GM19025 (cell line): Measurements from ENCODE around the gene ZSWIM6.

Experiments used
- ATAC-seq: cut with Tn5 transposase; IDR thresholded peaks from one replicate; pipeline ENCODE4 v1.9.1; 2021; ENCODE audit warnings: mild to moderate bottlenecking, low read depth, moderate library complexity; ENCODE audit not compliant: unreplicated experiment

ZSWIM6 gene

DNA sequence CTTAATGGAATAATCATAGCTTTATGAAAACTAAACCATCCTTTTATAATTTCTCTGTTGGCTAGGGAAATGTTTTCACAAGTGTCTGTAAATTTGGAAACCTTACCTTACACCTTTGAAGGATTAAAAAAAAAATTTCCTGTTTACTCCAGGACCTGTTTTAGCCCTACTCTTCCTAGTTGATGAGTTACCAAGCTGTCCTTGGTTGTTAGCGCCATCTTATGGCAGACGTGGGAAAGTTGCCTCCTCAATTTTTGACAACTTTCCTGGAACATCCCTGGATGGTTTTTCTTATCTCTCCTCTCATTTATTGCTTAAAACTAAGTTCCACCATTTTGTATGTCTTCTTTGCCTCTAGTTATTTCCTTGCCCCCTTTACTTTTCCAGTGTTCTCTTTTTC is 25.7 kb downstream of the ZSWIM6 start:
- ATAC-seq = no peak

DNA sequence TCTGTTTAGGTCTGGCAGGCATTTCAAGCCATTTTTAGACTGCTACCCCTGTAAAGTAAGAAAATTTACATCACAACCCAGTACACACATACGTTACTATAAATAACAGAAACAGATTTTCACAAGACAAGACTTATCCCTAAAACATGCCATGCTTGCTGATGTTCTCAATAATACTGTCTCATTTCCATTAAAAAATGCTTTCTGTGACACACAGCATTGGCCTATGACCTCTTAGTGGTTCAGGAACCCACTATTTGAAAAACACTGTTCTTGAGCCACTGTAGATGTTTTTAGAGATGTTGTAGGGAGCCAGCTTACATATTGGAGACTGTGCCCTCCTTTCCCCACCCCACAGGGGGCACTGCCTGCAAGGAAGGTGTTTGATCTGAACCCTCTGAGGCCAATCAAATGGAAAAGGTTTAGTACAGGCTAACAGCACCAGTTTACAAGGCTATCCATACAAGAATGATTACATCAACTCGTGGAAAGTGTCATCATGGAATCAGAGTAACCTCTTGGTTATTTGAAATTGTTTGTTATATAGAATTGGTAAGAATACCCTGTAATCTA is 30.8 kb downstream of the ZSWIM6 start:
- no peak for ATAC-seq

DNA sequence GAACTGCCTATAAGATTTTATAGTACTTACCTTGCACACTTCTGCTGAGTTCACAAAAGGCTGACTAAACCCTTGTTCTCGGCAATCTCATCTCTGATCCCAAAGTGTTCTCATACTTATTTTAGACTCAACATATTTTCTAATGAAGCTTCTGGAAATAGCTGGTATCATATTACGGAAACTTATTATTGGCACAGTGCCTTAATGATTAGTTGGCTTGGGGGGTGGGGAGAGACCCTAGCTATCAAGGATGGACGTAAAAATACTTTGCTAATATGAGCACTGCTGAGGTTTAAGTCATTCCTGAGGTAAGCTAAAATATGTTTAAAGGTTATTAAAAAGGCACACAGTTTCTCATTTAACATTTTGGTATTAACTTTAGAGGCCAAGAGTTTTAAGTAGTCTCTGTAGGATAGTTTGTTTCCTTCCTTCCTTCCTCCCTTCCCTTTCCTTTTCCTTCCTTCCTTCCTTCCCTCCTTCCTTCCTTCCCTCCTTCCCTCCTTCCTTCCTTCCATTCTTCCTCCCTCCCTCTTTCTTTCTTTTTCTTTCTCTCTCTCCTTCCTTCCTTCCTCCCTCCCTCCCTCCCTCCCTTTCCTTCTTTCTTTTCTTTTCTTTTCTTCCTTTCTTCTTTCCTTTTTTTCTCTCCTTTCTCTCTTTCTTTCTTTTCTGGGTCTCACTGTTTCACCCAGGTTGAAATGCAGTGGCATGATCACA is 31.5 kb downstream of the ZSWIM6 start:
- ATAC-seq = no peak

DNA sequence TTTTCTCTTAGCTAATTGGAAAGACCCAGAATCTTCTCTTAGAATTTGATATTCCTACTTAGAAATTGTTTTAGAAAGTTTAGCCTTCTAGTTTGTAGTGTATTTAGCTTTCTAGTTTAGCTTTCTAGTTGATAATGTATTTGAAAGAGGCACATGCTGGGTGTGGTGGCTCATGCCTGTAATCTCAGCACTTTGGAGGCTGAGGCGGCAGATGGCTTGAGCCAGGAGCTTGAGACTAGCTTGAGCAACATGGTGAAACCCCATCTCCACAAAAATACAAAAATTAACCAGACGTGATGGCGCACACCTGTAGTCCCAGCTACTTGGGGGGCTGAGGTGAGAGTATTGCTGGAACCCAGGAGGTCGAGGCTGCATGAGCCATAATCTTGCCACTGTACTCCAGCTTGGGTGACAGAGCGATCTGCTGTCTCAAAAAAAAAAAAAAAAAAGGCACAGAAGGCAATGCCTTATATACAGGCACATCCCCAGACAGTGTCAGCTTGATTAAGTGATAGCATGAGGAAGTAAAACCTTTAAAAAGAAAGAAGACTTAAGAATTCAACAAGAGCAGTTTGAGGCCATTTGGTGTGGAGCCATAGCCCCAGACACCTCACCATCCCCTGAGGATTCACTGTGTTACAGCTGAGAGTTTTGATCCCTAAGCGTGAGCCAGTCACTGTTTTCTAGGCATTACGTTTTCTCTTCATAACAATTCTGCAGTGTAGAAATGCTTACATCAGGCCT is 34.6 kb downstream of the ZSWIM6 start:
- no peak for ATAC-seq

DNA sequence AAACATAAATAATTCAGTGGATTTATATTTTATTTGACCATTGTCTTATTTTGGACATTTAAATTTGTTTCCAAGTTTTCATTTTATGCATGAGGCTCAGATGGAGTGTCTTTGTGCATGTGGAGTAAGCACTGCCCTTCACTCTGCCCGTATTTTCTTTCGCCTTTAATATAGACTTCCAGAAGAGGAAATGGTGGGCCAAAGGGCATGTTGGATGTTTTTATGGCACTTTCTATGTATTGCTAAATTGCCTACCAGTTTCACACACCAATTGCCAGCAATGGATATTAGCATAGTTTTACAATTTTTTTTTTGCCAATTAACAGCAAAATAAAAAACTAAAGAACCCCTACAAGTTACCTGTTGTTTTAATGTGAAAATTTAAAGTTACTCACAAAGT is 38.4 kb downstream of the ZSWIM6 start:
- no peak for ATAC-seq

DNA sequence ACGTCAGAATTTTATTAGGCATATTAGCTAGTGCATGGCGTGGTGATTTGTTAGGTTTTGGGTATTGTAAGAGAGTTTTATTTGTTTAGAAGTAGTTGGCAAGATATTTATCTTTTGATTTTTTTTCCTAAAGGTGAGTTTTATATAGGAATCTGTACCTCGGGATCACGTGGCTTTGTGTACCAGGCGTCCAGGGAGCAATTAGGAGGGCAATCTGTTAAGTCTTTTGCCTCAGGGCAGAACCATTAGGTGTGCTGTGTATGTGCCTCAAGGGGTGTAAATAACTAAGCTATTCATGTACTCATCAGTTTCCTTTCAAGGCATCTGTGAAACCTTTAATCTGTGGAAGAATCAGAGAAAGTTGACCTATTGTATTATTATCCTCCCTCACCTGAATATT is 39.4 kb downstream of the ZSWIM6 start:
- ATAC-seq = no peak

DNA sequence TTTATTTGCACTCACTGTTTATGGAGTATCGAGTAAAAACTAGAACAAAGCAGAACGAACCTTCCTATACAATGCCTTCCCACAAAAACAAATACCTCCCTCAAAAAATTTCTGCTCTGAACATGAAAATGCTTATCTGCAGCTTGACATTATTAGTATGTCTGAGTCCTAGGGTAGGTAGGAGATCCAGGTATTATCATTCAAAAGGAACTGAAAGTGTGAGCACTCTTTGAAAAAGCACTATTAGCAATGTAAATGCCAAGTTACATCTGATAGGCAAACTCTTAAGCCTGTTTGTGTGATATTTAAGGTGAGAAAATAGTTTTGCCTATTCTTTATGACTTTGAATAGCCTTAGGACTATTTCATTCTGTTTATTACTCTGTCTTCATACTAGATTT is 47.6 kb downstream of the ZSWIM6 start:
- no peak for ATAC-seq

DNA sequence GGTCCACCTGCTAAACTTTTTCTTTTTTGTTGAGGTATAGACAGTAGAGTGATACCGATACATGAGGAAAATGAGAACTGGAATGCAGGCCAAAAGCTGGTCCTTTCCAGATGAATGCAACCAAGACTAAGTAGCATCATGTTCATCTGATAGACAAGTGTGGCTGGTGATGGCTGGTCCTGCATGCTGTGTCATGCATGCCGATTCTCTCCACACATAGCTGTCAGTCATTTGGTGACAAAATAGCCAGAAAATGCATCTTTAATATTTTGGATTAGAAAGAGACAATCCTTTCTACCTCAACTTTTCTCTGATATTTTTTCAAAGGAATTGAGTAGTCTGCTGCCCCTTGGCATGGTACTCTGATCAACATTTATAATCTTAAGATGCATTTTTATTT is 49.9 kb downstream of the ZSWIM6 start:
- ATAC-seq = no peak

DNA sequence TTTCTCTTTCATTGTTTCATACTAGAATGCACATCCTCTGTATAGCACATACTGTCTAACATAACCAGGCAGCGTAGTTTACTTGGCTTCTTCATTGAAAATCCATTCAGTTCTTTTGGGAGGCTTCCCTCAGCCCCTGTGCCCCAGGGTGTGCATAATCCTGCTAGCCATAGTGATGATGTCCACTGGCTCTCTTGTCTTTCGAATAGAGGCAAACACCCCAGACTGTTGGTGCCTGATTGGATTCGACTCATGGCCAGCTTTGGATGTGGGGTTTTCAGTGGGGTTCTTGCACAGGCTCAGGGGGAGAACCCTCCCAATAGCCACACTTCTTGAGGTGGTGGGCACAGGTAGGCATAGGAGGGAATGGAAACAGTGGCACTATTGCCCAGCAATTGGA is 53.6 kb downstream of the ZSWIM6 start:
- ATAC-seq = no peak

DNA sequence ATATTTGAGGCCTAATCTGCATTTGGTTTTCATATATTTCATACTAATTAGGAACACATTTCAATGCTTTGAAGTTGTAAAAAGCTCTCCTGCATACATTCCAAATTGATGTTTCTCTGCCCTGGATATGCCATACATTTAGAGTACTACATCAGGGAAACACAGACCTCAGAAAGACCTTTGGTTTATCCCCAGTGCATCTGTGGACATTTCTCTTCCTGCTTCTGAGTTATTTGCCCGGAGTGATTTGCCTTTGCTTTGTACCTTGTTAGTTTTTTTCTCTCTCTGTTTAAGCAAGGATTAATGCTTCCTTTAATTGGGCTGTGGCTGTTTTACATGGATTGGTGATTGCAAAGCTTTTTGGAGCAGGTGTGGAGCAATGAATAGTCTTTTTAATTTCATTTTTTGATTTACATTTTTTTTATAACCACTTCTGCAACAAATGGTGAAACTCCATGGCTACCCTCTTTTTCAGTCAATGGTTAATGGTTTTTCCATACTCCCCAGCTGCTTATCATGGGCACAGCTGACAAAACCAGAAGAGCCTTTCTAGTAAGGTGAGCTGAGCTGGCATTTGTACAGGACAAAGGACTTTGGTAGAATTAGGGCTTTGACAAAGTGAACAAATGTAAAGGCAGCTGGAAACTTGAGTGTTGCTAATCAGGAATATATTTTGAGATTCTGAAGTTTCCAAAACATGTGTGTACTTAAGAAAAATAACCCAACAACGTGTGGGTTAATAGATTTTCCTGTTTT is 54.2 kb downstream of the ZSWIM6 start:
- no peak for ATAC-seq

DNA sequence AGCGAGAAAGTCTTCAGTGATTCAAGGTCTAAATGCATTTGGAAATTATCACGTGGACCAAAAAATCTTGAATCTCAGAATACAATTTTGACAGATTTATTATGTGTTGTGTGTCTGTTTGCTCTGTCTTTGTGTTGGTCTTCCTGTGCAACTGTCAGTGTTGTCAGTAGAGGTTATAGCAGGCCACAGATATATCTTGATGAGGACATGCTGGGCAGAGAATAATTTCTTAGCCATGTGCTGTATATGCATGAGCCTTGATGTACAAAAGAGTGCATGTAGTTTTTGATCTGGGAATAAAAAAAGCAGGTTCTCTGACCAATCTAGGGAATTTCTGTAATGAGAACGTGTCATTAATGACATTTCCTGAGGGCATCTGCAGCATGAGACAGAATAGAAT is 57.6 kb downstream of the ZSWIM6 start:
- ATAC-seq = no peak

DNA sequence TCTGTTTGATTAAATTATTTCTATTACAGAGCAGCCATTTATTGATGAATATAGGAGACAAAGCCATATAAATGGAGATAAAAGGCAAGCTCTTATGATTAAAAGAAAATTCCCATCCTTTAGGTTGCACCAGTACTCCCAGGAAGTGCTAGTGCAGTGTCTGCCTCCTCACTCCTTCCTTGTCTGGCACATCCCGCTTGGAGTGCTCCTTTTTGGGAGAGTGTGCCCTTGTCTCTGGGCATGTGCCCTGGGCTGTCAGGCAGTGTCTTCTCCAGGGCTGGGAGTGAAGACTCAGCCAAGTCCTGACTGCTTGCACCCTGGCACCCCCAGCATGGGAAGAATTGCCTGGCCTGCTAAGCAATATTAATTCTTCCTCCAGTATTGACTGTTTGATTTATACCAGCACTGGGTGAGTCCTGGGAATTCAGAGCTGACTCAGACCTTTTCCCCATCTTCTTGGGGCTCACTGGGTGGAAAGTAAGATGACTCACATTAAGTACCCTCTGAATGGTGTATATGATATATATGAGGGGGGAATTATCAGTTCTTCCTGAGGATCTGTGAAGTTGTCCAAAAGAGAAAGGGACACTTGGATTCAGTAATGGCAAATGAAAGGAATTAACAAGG is 62.1 kb downstream of the ZSWIM6 start:
- ATAC-seq = no peak

DNA sequence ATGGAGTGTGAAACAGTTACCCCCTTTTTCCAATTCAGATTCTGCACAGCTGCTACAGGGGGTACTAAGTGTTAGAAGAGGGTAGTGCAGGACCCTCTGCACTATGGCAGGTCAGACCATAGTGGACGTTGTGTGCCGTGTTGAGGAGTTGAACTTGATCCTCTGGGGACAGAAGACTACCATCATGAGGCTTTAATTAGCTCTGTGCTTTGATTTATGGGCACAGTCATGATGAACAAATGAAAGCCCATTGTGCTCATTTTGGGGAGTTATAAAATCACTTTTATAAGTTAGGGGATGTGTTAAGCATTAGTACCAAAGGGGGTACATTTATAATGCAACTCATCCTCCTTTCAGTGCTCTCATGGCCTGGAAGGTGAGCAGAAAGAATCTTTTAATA is 62.7 kb downstream of the ZSWIM6 start:
- no peak for ATAC-seq

DNA sequence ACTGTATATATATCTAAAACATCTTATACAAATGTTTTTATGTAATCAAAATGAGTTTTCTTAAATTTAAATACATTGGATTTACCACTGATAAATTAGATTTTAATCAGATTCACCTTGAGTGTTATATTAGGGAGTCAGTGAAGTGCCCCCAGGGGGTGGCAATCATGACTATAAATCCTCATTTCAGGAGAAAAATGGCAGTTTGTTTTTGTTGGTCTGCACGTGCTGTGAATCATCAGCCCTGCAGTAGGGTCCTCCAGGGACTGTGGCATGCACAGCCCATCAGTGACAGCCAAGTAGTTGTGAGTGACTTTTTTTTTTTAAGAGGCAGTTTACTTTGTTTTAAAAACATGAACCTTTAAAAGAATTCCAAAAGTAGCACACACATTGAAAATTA is 65.2 kb downstream of the ZSWIM6 start:
- no peak for ATAC-seq

DNA sequence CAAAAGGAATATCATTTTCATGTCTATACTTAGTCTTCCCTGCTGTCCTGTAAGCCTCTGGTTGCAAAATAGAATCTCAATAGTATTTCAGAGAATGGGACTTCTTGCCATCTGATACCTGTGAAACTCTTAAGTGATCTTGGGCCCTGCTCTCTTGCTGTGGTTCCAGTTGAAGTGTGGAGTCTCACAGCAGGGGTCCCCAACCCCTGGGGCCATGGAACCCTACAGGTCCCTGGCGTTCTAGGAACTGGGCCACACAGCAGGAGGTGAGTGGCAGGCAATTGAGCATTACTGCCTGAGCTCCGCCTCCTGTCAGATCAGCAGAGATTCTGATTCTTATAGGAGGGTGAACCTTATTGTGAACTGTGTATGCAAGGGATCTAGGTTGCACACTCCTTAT is 65.9 kb downstream of the ZSWIM6 start:
- no peak for ATAC-seq

DNA sequence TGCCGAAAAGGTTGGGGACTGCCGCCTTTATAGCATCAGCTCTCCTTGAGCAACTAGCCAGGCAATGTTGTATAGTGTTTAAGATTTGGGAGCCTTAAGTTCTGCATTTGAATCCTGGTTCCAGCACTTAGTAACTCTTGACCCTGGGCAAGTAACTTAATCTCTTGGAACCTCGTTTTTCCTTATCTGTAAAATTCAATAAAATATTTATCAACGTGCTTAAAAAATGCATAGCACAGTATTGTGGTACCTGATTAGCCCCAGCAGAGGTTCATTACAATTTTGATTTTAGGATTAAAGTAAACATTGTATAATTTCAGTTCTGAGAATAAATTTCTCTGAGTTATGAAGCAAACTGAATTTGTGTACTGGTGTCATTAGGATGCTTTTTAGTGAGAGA is 66.4 kb downstream of the ZSWIM6 start:
- no peak for ATAC-seq

DNA sequence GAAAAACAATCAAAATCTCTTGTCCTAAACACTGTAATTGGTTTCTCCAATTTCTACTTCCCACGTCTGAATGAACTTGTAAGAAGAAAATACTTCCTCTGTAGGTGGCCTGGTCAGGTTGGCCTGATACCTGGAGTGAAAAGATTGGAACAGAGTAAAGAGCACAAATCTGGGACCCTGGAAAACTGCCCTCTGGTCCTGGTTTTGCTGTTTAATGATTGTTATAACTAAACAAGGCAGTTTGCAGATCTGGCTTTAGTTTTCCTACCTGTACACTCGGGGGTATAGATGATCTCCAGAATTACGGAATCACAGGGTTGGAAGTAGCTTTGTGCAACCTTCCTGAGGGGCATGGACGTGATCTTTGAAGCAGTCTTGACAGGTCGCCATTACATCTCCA is 67.6 kb downstream of the ZSWIM6 start:
- no peak for ATAC-seq

DNA sequence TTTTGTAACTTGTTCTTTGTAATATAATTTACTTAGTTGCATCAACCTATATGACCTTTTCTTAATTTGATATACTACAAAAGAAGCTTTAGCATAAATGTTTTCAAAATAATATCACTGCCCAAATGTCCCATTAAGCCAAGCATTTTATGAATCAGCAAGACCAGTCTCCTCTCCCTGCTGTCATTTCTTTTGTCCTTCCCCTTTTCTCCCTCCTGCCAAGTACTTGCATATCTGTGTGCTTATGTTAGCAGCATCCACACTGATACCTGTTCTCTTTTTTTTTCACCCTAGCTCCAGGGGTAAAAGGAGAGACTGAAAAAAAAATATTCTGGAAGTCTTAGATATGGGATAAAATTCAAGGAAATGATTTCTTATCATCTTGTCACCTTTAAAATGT is 69.7 kb downstream of the ZSWIM6 start:
- no peak for ATAC-seq

DNA sequence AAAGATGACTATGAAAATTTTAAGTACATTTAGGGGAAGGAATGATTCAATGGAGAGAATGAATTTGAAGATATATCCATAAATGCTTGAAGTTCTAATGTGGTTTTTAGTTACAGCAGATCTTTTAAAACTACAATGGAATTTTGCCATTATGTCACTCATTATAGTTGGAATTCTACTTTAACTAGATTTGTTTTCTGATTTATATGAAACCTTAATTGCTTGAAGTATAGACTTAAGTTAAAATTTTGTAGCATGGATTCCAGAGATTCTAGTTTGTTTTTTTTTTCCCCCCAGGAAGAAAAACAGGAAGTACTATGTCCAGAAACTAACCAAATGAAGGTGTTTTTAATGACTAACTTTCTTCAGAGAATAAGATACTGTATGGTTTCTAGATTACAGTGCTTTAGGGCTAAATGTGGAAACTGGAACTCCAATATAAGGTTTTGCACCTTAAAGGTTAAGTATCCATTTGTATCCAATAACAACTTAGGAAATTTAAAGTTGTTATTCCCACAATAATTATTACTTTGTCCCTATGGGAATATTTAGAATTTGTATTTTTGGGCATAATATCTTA is 70.3 kb downstream of the ZSWIM6 start:
- ATAC-seq = no peak
